Skeletal muscle cell (primary cell): ENCODE measurements around the gene CFAP97D2.
"Not testable (repeated sequence)": the region's sequence is repeated elsewhere in the genome, so short reads cannot be mapped to it uniquely, and the experiment has no call there.

Experiments
- DNase-seq: peaks from one replicate; pipeline ENCODE4 v3.0.0-alpha.2; 2010; ENCODE audit warnings: low read depth
- H3K4me3 ChIP-seq: 2 replicates; pipeline ENCODE4 v1.5.1; 2011; ENCODE audit warnings: low read depth, mild to moderate bottlenecking, control low read depth, low read length, moderate library complexity

The CFAP97D2 gene

GRCh38 chr13:114155320-114155719, 23.7 kb upstream of the CFAP97D2 start:
- H3K4me3 ChIP-seq, result no peak overlapping the region
- DNase-seq, result no peak

- no peak overlapping the region for H3K4me3 ChIP-seq
- DNase-seq, result no peak
These were observed 22.9 kb upstream of the CFAP97D2 start for GRCh38 chr13:114155926-114156883.

GRCh38 chr13:114157869-114158495, 21.1 kb upstream of the CFAP97D2 start:
- DNase-seq, result no peak
- no peak overlapping the region for H3K4me3 ChIP-seq

- H3K4me3 ChIP-seq, DNase-seq: not testable (repeated sequence)
These were observed 20.0 kb upstream of the CFAP97D2 start for GRCh38 chr13:114158869-114159666.

- DNase-seq, result no peak
- no peak overlapping the region for H3K4me3 ChIP-seq
These were observed 18.0 kb upstream of the CFAP97D2 start for GRCh38 chr13:114161028-114161556.

- DNase-seq, result no peak
These were observed 17.2 kb upstream of the CFAP97D2 start for GRCh38 chr13:114161644-114162532.

GRCh38 chr13:114162533-114162922, 16.5 kb upstream of the CFAP97D2 start:
- no peak for DNase-seq
- H3K4me3 ChIP-seq, result no peak overlapping the region

More at GRCh38 chr13:114161644-114162532, 17.2 kb upstream of the CFAP97D2 start:
- no peak overlapping the region for H3K4me3 ChIP-seq

- no peak overlapping the region for H3K4me3 ChIP-seq
- no peak for DNase-seq
These were observed 15.0 kb upstream of the CFAP97D2 start for GRCh38 chr13:114164053-114164452.

GRCh38 chr13:114164681-114165429, 14.2 kb upstream of the CFAP97D2 start:
- no peak for DNase-seq
- no peak overlapping the region for H3K4me3 ChIP-seq

- DNase-seq, result no peak
These were observed 12.5 kb upstream of the CFAP97D2 start for GRCh38 chr13:114166381-114167131.

GRCh38 chr13:114167426-114167825, 11.6 kb upstream of the CFAP97D2 start:
- no peak for DNase-seq
- no peak overlapping the region for H3K4me3 ChIP-seq

More at GRCh38 chr13:114166381-114167131, 12.5 kb upstream of the CFAP97D2 start:
- H3K4me3 ChIP-seq, result no peak overlapping the region

GRCh38 chr13:114167885-114168284, 11.2 kb upstream of the CFAP97D2 start:
- no peak for DNase-seq
- H3K4me3 ChIP-seq, result no peak overlapping the region

- DNase-seq, result no peak
- no peak overlapping the region for H3K4me3 ChIP-seq
These were observed 5.8 kb upstream of the CFAP97D2 start for GRCh38 chr13:114173272-114173671.

- no peak for DNase-seq
- no peak overlapping the region for H3K4me3 ChIP-seq
These were observed 5.3 kb upstream of the CFAP97D2 start for GRCh38 chr13:114173745-114174144.

- no peak overlapping the region for H3K4me3 ChIP-seq
- no peak for DNase-seq
These were observed 4.5 kb upstream of the CFAP97D2 start for GRCh38 chr13:114174529-114174961.

- DNase-seq, H3K4me3 ChIP-seq: not testable (repeated sequence)
These were observed 2.6 kb upstream of the CFAP97D2 start for GRCh38 chr13:114176359-114176902.
